Measurements from ENCODE around the gene LHCGR.
A peak's percentile ranks its signal among the peaks of the same experiment; 100 is the strongest.

LHCGR gene

GRCh38 chr2:48755473-48755872, at the start of gene LHCGR:
TSS of gene LHCGR (minus strand) at chr2:48755724. CDS start at chr2:48755671, 53 bp downstream.
- DNase-seq (ENCODE audit: insufficient read length, low spot score), result no peak
- FAIRE-seq, result no peak

- no peak for FAIRE-seq
Measured at GRCh38 chr2:48799601-48800000, 44.1 kb upstream of the LHCGR start.

GRCh38 chr2:48795065-48795464, 39.5 kb upstream of the LHCGR start:
- FAIRE-seq, result no peak
- no peak for DNase-seq (ENCODE audit: insufficient read length, low spot score)

More at GRCh38 chr2:48799601-48800000, 44.1 kb upstream of the LHCGR start:
- no peak for DNase-seq (ENCODE audit: insufficient read length, low spot score)

- DNase-seq (ENCODE audit: insufficient read length, low spot score), result no peak
- no peak for FAIRE-seq
Measured at GRCh38 chr2:48793671-48794070, 38.1 kb upstream of the LHCGR start.

- FAIRE-seq (no peak), DNase-seq (ENCODE audit: insufficient read length, low spot score) (no peak)
Measured at GRCh38 chr2:48792030-48792429, 36.5 kb upstream of the LHCGR start.

- no peak for DNase-seq (ENCODE audit: insufficient read length, low spot score)
- FAIRE-seq, result no peak
Measured at GRCh38 chr2:48790407-48791170, 35.1 kb upstream of the LHCGR start.

- FAIRE-seq (peak; percentile 74), DNase-seq (ENCODE audit: insufficient read length, low spot score) (no peak)
Measured at GRCh38 chr2:48787580-48787979, 32.1 kb upstream of the LHCGR start.

GRCh38 chr2:48781366-48781765, 25.8 kb upstream of the LHCGR start:
- DNase-seq (ENCODE audit: insufficient read length, low spot score) (no peak), FAIRE-seq (no peak)

GRCh38 chr2:48779019-48779716, 23.6 kb upstream of the LHCGR start:
- DNase-seq (ENCODE audit: insufficient read length, low spot score) (no peak), FAIRE-seq (no peak)

GRCh38 chr2:48774251-48774650, 18.7 kb upstream of the LHCGR start:
- no peak for DNase-seq (ENCODE audit: insufficient read length, low spot score)
- FAIRE-seq, result no peak

GRCh38 chr2:48771241-48772014, 15.9 kb upstream of the LHCGR start:
- DNase-seq (ENCODE audit: insufficient read length, low spot score), result no peak
- FAIRE-seq, result no peak

GRCh38 chr2:48770181-48770580, 14.7 kb upstream of the LHCGR start:
- no peak for FAIRE-seq

GRCh38 chr2:48768669-48769068, 13.1 kb upstream of the LHCGR start:
- DNase-seq (ENCODE audit: insufficient read length, low spot score) (no peak), FAIRE-seq (no peak)

More at GRCh38 chr2:48770181-48770580, 14.7 kb upstream of the LHCGR start:
- DNase-seq (ENCODE audit: insufficient read length, low spot score), result no peak

- FAIRE-seq, result no peak
- no peak for DNase-seq (ENCODE audit: insufficient read length, low spot score)
Measured at GRCh38 chr2:48767330-48767729, 11.8 kb upstream of the LHCGR start.

GRCh38 chr2:48760826-48761225, 5.3 kb upstream of the LHCGR start:
- no peak for DNase-seq (ENCODE audit: insufficient read length, low spot score)

GRCh38 chr2:48759682-48760081, 4.2 kb upstream of the LHCGR start:
- FAIRE-seq (no peak), DNase-seq (ENCODE audit: insufficient read length, low spot score) (no peak)

More at GRCh38 chr2:48760826-48761225, 5.3 kb upstream of the LHCGR start:
- FAIRE-seq, result no peak

GRCh38 chr2:48756289-48756688, 765 bp upstream of the LHCGR start:
- no peak for DNase-seq (ENCODE audit: insufficient read length, low spot score)

GRCh38 chr2:48754874-48755273, 650 bp downstream of the LHCGR start:
- FAIRE-seq (no peak), DNase-seq (ENCODE audit: insufficient read length, low spot score) (no peak)

More at GRCh38 chr2:48756289-48756688, 765 bp upstream of the LHCGR start:
- FAIRE-seq, result no peak

GRCh38 chr2:48753228-48753627, 2.3 kb downstream of the LHCGR start:
- peak; percentile 38 for FAIRE-seq
- no peak for DNase-seq (ENCODE audit: insufficient read length, low spot score)

- FAIRE-seq (no peak), DNase-seq (ENCODE audit: insufficient read length, low spot score) (no peak)
Measured at GRCh38 chr2:48750128-48750739, 5.3 kb downstream of the LHCGR start.
